ENCODE measurements around the gene SLC5A12. TPM values are rescaled to one million over a fixed set of nuclear protein-coding genes. Genes with fewer than 3 reads are reported as not detected.

The SLC5A12 gene
- total and polyA plus RNA-seq, 12 donors, result 0.05 TPM; not detected in 11

- TF ChIP-seq CTCF (IDR thresholded peaks at IDR 0.05), result no peak
- intact Hi-C loops (cut with DNase I), result loop anchor here in 2 of 10 donors (10.0 kb wide), 2 partner anchors 237 to 727 kb away; partner anchors contain the start of gene FIBIN (in 1 of the 2)
- ATAC-seq, result peak in 1 of 8 donors; percentile 64
Measured at GRCh38 chr11:26757995-26758394, 36.1 kb upstream of the SLC5A12 start.

GRCh38 chr11:26755762-26756161 is 33.9 kb upstream of the SLC5A12 start:
- H3K27me3 ChIP-seq, result no peaks in the 10 kb centered on the region
- ATAC-seq (no peak), DNase-seq (no peak)
- TF ChIP-seq CTCF (IDR thresholded peaks at IDR 0.05), result no peak
- no peak overlapping the region for H3K4me3 ChIP-seq
- H3K4me1 ChIP-seq, result no peaks in the 10 kb centered on the region
- H3K36me3 ChIP-seq, result no peaks in the 10 kb centered on the region
- H3K27ac ChIP-seq, result no peak overlapping the region
- intact Hi-C loops (cut with DNase I), result loop anchor here in 6 of 10 donors (2.0 to 10.0 kb wide), 3 partner anchors 239 to 729 kb away; partner anchors contain the start of gene FIBIN (in 1 of the 6)
- no peaks in the 10 kb centered on the region for H3K9me3 ChIP-seq
- 90 to 91% methylated on average over 4 of the region's 4 CpGs for WGBS, 2 donors

More at GRCh38 chr11:26757995-26758394, 36.1 kb upstream of the SLC5A12 start:
- DNase-seq, result no peak
- 39 to 44% methylated on average over 1 of the region's 1 CpG for WGBS, 2 donors
- Histone ChIP-seq H3K27ac (no peak overlapping the region), H3K36me3 (no peaks in the 10 kb centered on the region), H3K4me3 (no peak overlapping the region), H3K4me1 (no peaks in the 10 kb centered on the region), H3K27me3 (no peaks in the 10 kb centered on the region), H3K9me3 (no peaks in the 10 kb centered on the region)

GRCh38 chr11:26753723-26754504 is 32.1 kb upstream of the SLC5A12 start:
- peak in 7 of 8 donors; percentile 58 to 84 (median 81) for ATAC-seq
- peak; percentile 39 to 73 (median 67) for TF ChIP-seq CTCF (IDR thresholded peaks at IDR 0.05)
- Histone ChIP-seq H3K4me3 (no peak overlapping the region), H3K27ac (no peak overlapping the region), H3K4me1 (no peaks in the 10 kb centered on the region), H3K27me3 (no peaks in the 10 kb centered on the region), H3K9me3 (no peaks in the 10 kb centered on the region), H3K36me3 (no peaks in the 10 kb centered on the region)
- intact Hi-C loops (cut with DNase I), result loop anchor here (1.0 to 10.0 kb wide), 9 partner anchors 241 to 753 kb away; partner anchors contain the start of genes FIBIN (in 1 of the 10) and LIN7C (in 1 of the 10)
- DNase-seq, result peak in 1 of 2 donors; percentile 18
- WGBS, 2 donors, result 34 to 35% methylated on average over 9 of the region's 9 CpGs

GRCh38 chr11:26749927-26750326 is 28.1 kb upstream of the SLC5A12 start:
- ATAC-seq (no peak), DNase-seq (no peak)
- Histone ChIP-seq H3K27ac (no peak overlapping the region), H3K9me3 (no peaks in the 10 kb centered on the region), H3K27me3 (no peaks in the 10 kb centered on the region), H3K4me3 (no peak overlapping the region), H3K4me1 (no peaks in the 10 kb centered on the region), H3K36me3 (no peaks in the 10 kb centered on the region)
- intact Hi-C loops (cut with DNase I), result loop anchor here in 6 of 10 donors (5.0 to 10.0 kb wide), 7 partner anchors 245 to 757 kb away; partner anchors contain the start of genes FIBIN (in 1 of the 6) and LIN7C (in 1 of the 6)
- TF ChIP-seq CTCF (IDR thresholded peaks at IDR 0.05), result no peak
